ENCODE measurements around the gene OR1K1. TPM values are rescaled to one million over a fixed set of nuclear protein-coding genes. Genes with fewer than 3 reads are reported as not detected.

Gene OR1K1
- polyA plus RNA-seq, 1 experiment = not detected

DNA sequence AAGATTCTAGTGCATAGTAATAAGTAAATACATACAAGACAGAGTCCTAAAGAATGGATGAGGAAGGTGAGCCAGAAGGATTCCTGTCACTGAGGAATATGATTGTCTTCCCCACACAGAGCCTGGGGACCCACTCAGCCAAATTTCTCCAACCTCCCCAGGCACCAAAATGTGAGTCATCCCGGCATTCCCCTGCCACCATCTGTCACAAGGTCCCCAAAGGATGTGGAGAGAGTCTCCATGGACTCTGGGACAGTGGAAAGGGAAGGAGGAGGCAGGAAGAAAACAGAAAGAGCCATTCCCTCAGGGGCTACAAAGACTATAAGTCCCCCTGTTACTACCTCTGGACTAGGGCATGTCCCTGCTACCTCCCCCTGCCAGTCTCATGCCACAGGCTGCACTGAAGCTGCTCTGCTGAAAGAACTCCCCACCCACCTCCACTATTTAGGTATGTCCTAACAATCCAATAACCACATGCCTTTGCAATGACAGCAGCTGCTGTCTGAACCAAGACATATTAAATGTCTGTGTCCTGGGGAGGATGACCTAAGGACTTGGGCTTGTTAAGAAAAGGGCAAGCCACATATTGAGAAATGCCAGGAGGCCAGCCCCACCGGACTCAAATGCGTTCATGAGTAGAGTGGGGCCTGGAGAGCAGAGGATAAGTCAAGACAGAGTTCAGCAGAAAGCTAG lies 21.8 kb upstream of the OR1K1 start:
- TF ChIP-seq CTCF (IDR thresholded peaks at IDR 0.05; ENCODE audit: insufficient read depth, low read depth, low read length) = no peak
- peak; percentile 68 for DNase-seq (ENCODE audit: low read depth)
- ChIA-PET POLR2A (no interaction called here), CTCF (interaction anchor here (1.7 kb wide), 1 partner anchor 30 kb away, joined by 4 read pairs; no protein-coding TSS in a partner anchor)
- no peaks in the 10 kb centered on the region for H3K36me3 ChIP-seq (ENCODE audit: control insufficient read depth, insufficient read depth, low read length)
- H3K4me3 ChIP-seq (ENCODE audit: low read depth, low read length) = no peak overlapping the region
- H3K27me3 ChIP-seq (ENCODE audit: control insufficient read depth, insufficient read depth, low read length) = no peaks in the 10 kb centered on the region

- H3K4me3 ChIP-seq (ENCODE audit: low read depth, low read length) = no peak overlapping the region
- ChIA-PET POLR2A (interaction anchor here (0.6 kb wide), 1 partner anchor 13 kb away, joined by 3 read pairs; no protein-coding TSS in a partner anchor), CTCF (interaction anchor here (1.7 kb wide), 1 partner anchor 29 kb away, joined by 4 read pairs; no protein-coding TSS in a partner anchor)
- no peaks in the 10 kb centered on the region for H3K27me3 ChIP-seq (ENCODE audit: control insufficient read depth, insufficient read depth, low read length)
- no peaks in the 10 kb centered on the region for H3K36me3 ChIP-seq (ENCODE audit: control insufficient read depth, insufficient read depth, low read length)
- TF ChIP-seq CTCF (IDR thresholded peaks at IDR 0.05; ENCODE audit: insufficient read depth, low read depth, low read length) = no peak
- DNase-seq (ENCODE audit: low read depth) = no peak
Observed at GRCh38 chr9:122779181-122779580, 20.7 kb upstream of the OR1K1 start.

DNA sequence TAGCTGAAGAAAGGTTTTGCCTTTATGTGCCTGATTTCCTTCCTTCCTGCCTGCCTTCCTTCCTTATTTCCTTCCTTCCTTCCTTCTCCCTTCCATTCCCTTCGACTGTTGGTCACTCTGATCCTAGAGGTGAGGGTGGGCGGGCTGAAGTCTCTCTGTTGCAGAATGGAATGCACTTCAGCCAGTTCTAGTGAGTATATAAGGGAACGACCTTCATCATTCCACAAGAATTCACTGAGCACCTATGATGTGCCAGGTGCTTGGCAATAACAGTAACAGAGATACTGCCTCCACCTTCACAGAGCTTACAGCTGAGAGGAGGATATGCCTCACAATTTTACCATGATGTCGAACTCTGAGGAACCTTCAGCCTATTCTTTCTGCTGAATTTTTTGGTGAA lies 19.9 kb upstream of the OR1K1 start:
- DNase-seq (ENCODE audit: low read depth) = no peak
- CTCF ChIA-PET = no interaction called here
- H3K4me3 ChIP-seq (ENCODE audit: low read depth, low read length) = no peak overlapping the region
- H3K36me3 ChIP-seq (ENCODE audit: control insufficient read depth, insufficient read depth, low read length) = no peaks in the 10 kb centered on the region
- POLR2A ChIA-PET = no interaction called here
- no peak for TF ChIP-seq CTCF (IDR thresholded peaks at IDR 0.05; ENCODE audit: insufficient read depth, low read depth, low read length)
- H3K27me3 ChIP-seq (ENCODE audit: control insufficient read depth, insufficient read depth, low read length) = no peaks in the 10 kb centered on the region

DNA sequence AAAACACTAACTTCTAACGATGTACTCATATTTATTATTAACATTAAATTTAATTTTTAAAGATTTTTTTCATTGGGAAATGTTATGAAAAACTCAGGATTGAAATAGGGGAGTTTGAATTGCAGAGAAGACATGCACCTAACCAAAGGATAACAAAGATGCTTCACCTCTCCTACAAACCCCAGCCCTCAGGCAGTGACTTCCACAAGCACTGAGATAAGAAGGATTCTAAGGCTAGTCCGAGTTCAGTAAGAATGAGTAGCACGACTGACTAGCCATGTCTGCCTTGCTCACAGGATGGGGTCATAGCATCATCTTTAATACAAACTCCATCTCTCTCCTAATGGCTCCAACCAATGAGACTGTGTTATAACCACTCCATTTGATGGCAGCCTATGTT lies 18.3 kb upstream of the OR1K1 start:
- Histone ChIP-seq H3K27me3 (ENCODE audit: control insufficient read depth, insufficient read depth, low read length) (no peaks in the 10 kb centered on the region), H3K36me3 (ENCODE audit: control insufficient read depth, insufficient read depth, low read length) (no peaks in the 10 kb centered on the region), H3K4me3 (ENCODE audit: low read depth, low read length) (no peak overlapping the region)
- CTCF ChIA-PET = interaction anchor here (0.9 kb wide), 1 partner anchor 316 kb away, joined by 3 read pairs; no protein-coding TSS in a partner anchor
- DNase-seq (ENCODE audit: low read depth) = no peak
- no peak for TF ChIP-seq CTCF (IDR thresholded peaks at IDR 0.05; ENCODE audit: insufficient read depth, low read depth, low read length)
- POLR2A ChIA-PET = no interaction called here

- DNase-seq (ENCODE audit: low read depth) = no peak
- no peak for TF ChIP-seq CTCF (IDR thresholded peaks at IDR 0.05; ENCODE audit: insufficient read depth, low read depth, low read length)
- CTCF ChIA-PET = no interaction called here
- Histone ChIP-seq H3K36me3 (ENCODE audit: control insufficient read depth, insufficient read depth, low read length) (no peaks in the 10 kb centered on the region), H3K27me3 (ENCODE audit: control insufficient read depth, insufficient read depth, low read length) (no peaks in the 10 kb centered on the region), H3K4me3 (ENCODE audit: low read depth, low read length) (no peak overlapping the region)
- POLR2A ChIA-PET = no interaction called here
Observed at GRCh38 chr9:122785269-122785668, 14.7 kb upstream of the OR1K1 start.
